ENCODE results near the gene TMED1. TPM values are rescaled to one million over a fixed set of nuclear protein-coding genes. Genes with fewer than 3 reads are reported as not detected.

TMED1 gene
- total RNA-seq, 1 experiment from 2014 or later, result 17.0 TPM

Small RNAs within 50 kb of the gene (small RNA-seq; reads per million reads assigned to genes)
- 0 reads per million in 2 experiments for gene MIR199A1
- gene MIR6793, result 0 reads per million in 2 experiments

Other genes with a start within 250 kb of the TMED1 start
- 12.3 and 13.5 TPM in 2 replicates for gene AP1M2, start 248.9 kb downstream of the TMED1 start, total RNA-seq (2014; rRNA removed; shearing (Covaris generic))
- gene SLC44A2, start 210.7 kb downstream of the TMED1 start, total RNA-seq (2014; rRNA removed; shearing (Covaris generic)), result 2.6 TPM in 2 replicates
- 101 and 112 TPM in 2 replicates for gene ILF3, start 181.9 kb downstream of the TMED1 start, total RNA-seq (2014; rRNA removed; shearing (Covaris generic))
- gene QTRT1, start 134.8 kb downstream of the TMED1 start, total RNA-seq (2014; rRNA removed; shearing (Covaris generic)), result 30.0 and 31.2 TPM in 2 replicates
- gene DNM2, start 118.1 kb downstream of the TMED1 start, total RNA-seq (2014; rRNA removed; shearing (Covaris generic)), result 33.8 and 38.8 TPM in 2 replicates
- 0.50 TPM in 1 of 2 replicates, not detected in the other for gene C19orf38, start 12.2 kb upstream of the TMED1 start, total RNA-seq (2014; rRNA removed; shearing (Covaris generic))
- gene CARM1, start 35.3 kb upstream of the TMED1 start, total RNA-seq (2014; rRNA removed; shearing (Covaris generic)), result 30.0 and 30.6 TPM in 2 replicates
- gene YIPF2, start 92.4 kb upstream of the TMED1 start, total RNA-seq (2014; rRNA removed; shearing (Covaris generic)), result 26.6 and 28.5 TPM in 2 replicates
- 16.5 and 16.6 TPM in 2 replicates for gene TIMM29, start 92.6 kb upstream of the TMED1 start, total RNA-seq (2014; rRNA removed; shearing (Covaris generic))
- 52.7 and 53.4 TPM in 2 replicates for gene SMARCA4, start 124.8 kb upstream of the TMED1 start, total RNA-seq (2014; rRNA removed; shearing (Covaris generic))

Measured in NCI-H460 (cell line).